Right kidney (tissue), 1 donor: Measurements from ENCODE around the gene NXN.
"Not testable (repeated sequence)": the region's sequence is repeated elsewhere in the genome, so short reads cannot be mapped to it uniquely, and the experiment has no call there.

Experiments used
- DNase-seq: peaks from one replicate; pipeline ENCODE4 v3.0.0-alpha.2; 2016

NXN gene

DNA sequence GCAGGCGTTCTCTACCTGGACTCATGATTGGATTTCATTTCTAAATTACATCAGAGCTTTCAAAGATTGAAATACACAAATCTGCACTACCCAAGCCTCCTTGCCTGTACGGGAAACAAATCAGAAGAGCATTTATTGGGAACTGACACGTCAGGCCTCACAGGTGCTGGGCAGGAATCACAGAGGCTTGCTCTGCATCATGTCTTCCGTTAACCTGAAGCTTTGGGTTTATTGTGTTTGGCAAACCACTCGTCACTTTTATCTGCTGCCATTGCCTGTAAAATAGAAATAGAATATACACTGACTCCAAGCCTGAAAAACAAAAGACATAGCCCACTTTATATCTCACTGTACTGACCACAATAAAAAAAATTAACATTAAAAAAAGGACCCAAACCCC, 219.6 kb downstream of the NXN start:
- DNase-seq = no peak

DNA sequence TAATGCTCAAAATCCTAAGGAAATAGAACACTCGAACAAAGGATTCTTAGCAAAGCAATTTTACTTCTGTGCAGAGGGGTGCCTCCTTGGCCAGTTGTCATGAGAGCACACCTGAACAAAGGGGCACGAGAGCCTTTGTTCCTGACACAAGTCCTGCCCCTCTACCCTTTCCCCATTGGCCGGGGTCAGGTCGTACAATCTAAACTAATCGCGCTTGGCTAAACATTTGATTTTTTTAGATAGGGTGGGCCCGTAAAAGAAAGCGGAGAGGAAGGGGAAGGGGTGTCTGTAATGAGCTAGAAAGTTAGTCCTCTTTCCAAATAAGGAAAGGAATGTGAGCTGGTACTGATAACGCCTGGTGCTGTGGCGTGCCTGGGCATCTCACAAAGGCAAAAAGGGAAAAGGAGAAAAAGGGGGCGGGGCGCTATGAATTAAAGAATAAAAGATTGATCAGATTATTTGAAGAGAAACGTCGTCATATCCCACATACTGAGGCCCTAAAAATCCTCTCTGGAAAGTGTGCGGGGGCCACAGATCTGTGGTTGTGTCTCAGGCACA, 223.5 kb downstream of the NXN start:
- DNase-seq = not testable (repeated sequence)

DNA sequence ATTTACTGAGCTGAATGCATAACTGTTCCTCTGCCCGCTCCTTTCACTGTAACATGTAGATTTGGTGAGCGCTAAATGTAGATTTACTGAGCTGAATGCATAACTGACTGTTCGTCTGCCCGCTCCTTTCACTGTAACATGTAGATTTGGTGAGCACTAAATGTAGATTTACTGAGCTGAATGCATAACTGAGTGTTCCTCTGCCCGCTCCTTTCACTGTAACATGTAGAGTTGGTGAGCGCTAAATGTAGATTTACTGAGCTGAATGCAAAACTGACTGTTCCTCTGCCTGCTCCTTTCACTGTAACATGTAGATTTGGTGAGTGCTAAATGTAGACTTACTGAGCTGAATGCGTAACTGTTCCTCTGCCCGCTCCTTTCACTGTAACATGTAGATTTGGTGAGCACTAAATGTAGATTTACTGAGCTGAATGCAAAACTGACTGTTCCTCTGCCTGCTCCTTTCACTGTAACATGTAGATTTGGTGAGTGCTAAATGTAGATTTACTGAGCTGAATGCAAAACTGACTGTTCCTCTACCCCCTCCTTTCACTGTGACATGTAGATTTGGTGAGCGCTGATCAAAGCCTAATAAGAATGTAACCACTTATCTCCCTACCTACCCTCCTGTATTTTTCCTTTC, 224.1 kb downstream of the NXN start:
- not testable (repeated sequence) for DNase-seq

DNA sequence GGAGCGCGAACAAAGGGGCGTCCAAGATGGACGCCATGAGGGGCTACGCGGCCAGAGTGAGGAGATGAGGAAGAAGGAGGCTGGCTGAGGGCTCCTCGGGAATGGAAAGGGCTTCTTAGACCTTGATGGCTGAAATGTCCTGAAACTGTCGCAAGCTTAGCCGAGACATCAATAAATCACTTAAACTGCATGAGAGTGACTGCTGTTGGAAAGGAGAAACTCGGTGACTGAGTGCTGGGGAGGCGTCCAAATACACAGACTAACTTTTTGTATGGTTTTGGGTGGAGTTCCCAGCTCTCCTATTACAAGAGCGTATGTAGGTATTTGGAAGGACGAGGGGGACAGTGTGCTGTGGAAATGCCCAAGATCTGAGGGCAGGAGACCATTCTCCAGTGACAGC, 226.2 kb downstream of the NXN start:
- no peak for DNase-seq

DNA sequence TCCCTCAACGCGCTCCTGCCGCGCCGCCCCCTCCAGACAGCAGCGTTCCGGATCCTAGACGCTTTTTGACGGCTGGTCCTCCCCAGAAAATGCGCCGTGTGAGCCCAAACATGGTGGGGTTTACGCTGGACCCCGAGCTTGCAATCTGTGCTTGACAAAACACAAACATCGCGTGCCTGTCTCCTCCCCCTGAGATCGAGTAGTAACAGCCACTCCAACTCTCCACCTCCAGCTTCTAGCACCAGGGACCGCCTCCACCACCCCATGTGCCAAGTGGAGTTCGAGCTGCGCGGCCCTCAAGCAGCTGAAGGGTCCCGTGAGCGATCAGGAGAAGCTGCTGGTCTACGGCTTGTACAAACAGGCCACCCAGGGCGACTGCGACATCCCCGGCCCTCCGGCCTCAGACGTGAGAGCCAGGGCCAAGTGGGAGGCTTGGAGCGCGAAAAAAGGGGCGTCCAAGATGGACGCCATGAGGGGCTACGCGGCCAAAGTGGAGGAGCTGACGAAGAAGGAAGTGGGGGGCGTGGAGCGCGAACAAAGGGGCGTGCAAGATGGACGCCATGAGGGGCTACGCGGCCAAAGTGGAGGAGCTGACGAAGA, 226.9 kb downstream of the NXN start:
- peak; percentile 76 for DNase-seq

DNA sequence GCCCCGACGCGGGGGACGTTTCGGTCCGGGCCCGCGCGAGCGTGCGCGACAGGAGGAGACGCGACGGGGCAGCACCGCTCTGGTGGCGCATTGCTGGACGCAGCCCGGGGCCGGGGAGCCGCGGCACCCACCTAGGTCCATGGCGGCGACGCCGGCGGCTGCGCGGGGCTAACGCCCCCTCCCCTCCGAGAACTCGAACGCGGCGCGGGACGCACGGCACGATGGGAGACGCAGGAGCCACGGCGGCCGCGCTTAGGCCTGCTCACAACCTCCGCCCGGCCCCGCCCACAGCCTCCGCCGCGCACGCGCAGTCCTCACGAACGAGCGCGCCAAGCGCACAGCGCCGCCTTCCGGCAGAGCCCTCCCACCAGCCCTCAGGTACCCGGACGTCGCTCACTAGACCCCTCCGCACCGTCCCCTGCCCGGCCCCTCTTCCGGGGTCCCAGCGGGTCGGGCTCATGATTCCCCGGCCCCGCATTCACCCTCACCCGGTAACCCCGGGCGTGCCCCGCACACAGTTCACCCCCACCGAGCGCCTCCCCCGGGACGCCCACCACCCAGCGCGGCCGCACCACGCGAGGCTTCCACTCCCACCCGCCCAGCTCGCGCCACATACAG, 227.5 kb downstream of the NXN start, which contains the start of gene GEMIN4:
TSS of gene GEMIN4 (minus strand) at position 263 of the 618 bp plus-strand sequence. CDS start at position 141, 122 bp downstream.
- peak; percentile 96 for DNase-seq

DNA sequence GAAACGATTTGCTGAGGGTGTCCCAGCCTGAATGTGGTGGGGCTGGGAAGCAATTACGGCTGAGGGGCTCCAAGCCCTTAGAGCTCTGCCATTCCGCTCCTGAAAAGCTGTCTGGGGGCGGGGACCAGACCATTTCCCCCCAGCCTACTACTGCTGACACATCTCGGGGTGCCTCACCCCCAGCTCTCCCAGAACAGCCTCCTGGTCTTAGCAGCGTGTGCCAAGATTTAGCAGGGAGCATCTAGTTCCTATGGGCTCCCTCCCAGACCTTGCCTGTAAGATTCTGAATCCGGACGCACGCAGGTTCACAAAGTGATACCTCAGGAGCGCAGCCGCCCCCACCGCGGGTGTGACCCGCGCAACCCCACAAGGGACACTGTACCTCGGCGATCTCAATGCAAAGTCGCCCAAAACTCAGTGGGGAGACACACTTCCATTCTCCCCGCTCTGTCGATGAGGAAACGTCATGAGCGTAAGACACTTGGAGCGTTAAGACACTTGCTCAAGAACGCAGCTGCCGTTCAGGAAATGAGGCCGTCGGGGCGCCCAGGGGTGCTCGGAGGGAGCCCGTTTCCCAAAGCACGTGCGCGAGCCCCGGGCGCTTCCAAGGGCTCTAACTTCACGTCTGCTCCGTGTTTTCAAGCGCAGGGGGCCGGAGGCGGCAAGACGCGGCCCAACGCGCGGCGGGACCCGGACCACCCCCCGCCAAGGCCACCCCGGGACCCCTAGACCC, 228.1 kb downstream of the NXN start:
- peak; percentile 63 for DNase-seq

DNA sequence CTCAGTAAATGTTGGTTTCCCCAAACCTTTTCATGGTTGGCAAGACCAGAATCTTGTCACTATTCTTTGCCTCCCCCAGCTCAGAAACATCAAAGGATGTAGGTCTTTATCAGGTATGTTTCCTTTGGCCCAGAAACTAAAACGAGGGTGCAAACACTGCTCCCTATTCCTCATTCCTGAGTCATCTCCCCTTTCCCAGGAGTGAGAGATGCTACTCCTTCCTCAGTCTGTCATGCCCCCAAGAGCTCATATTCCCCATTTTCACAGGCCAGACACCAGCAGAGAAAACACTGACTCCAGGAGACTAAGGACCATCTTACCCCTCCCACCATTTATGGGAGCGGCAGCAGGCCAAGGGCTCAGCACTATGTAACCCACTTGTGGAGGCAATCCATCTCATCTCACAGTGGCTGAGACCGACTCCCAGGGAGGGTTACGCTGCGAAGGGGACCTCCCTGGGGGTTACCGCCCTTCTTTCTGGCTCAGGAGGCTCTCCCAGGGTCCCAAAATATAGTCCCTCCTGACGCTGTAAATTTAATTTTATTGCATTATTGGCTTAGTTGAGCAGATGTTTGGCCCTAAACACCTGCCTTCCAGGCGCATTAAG, 229.0 kb downstream of the NXN start:
- no peak for DNase-seq

DNA sequence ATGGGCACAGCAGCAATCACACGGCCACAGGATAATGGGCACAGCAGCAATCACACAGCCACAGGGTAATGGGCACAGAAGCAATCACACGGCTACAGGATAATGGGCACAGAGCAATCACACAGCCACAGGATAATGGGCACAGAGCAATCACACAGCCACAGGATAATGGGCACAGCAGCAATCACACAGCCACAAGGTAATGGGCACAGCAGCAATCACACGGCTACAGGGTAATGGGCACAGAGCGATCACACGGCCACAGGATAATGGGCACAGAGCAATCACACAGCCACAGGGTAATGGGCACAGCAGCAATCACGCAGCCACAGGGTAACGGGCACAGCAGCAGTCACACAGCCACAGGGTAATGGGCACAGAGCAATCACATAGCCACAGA, 230.2 kb downstream of the NXN start:
- DNase-seq = not testable (repeated sequence)
